ENCODE measurements around the gene ERICH2.
A peak's percentile ranks its signal among the peaks of the same experiment; 100 is the strongest.

ERICH2 gene

DNA sequence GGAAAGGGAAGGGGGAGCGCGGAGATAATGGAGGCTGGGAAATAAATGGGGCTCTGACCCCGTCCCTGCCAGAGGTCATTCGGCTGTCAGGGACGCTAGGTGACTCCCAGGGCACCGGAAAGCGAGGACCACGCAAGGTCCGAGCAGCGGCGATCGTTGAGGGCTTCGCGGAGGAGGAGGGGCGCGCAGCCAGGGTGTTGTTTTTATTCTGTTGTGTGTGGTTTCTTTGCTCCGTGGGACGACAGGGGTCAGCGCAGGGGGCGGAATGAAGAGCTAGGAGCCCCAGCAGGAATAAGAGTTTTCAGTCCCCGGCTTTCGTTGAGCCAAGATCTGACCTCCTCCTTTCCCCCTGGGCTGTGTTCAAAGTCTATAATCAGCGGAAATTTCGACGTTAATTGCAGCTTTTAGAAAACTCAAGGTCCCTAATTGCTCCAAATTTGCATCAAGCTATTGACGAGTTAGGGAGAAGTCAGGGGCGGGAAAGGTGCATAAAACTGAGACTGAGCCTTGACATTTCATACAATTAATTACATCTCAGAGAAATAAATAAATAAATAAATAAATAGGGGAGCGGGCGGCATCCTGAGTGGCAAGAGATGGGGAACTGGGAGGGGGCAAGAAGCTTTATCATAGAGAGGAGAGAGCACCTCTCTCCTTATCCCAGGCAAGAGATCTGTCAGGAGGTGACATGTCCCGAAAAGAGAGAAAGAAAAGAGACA lies 48.7 kb downstream of the ERICH2 start:
- H3K4me1 ChIP-seq (ENCODE audit: insufficient read depth, low read length, severe bottlenecking) = peaks cover 23% of the 10 kb centered on the region
- H3K9ac ChIP-seq (ENCODE audit: low read length) = no peak overlapping the region
- H3K79me2 ChIP-seq (ENCODE audit: insufficient read depth, low read length) = no peaks in the 10 kb centered on the region
- H3K4me2 ChIP-seq (ENCODE audit: low read length) = no peak overlapping the region
- no peak overlapping the region for H2AFZ ChIP-seq (ENCODE audit: low read length)
- TF ChIP-seq CTCF (IDR thresholded peaks at IDR 0.05; ENCODE audit: low read length) (no peak), EZH2 (IDR thresholded peaks at IDR 0.05; ENCODE audit: borderline replicate concordance, low read length) (no peak)
- H3K4me3 ChIP-seq (ENCODE audit: low read depth, low read length, poor library complexity, severe bottlenecking) = no peak overlapping the region
- H3K9me3 ChIP-seq (ENCODE audit: low read length) = no peaks in the 10 kb centered on the region
- no peaks in the 10 kb centered on the region for H3K36me3 ChIP-seq (ENCODE audit: insufficient read depth, low read length)
- H3F3A ChIP-seq (ENCODE audit: insufficient read depth, low read length) = no peaks in the 10 kb centered on the region
- H3K27me3 ChIP-seq (ENCODE audit: insufficient read depth, low read length) = no peaks in the 10 kb centered on the region
- H3K27ac ChIP-seq (ENCODE audit: low read depth, low read length, poor library complexity, severe bottlenecking) = no peak overlapping the region
- no peaks in the 10 kb centered on the region for H3K9me2 ChIP-seq (ENCODE audit: low read depth, low read length)
- H4K20me1 ChIP-seq (ENCODE audit: insufficient read depth, low read length) = no peaks in the 10 kb centered on the region

- H3K4me3 ChIP-seq (ENCODE audit: low read depth, low read length, poor library complexity, severe bottlenecking) = peak overlapping the region; percentile 16
- H3K79me2 ChIP-seq (ENCODE audit: insufficient read depth, low read length) = no peaks in the 10 kb centered on the region
- H3K9ac ChIP-seq (ENCODE audit: low read length) = no peak overlapping the region
- H3K27me3 ChIP-seq (ENCODE audit: insufficient read depth, low read length) = no peaks in the 10 kb centered on the region
- no peak overlapping the region for H3K27ac ChIP-seq (ENCODE audit: low read depth, low read length, poor library complexity, severe bottlenecking)
- H3K4me2 ChIP-seq (ENCODE audit: low read length) = peak overlapping the region; percentile 58; the same call in 1 of the 2 replicates
- H3K36me3 ChIP-seq (ENCODE audit: insufficient read depth, low read length) = no peaks in the 10 kb centered on the region
- no peaks in the 10 kb centered on the region for H3F3A ChIP-seq (ENCODE audit: insufficient read depth, low read length)
- H4K20me1 ChIP-seq (ENCODE audit: insufficient read depth, low read length) = no peaks in the 10 kb centered on the region
- H2AFZ ChIP-seq (ENCODE audit: low read length) = no peak overlapping the region
- no peak for TF ChIP-seq CTCF (IDR thresholded peaks at IDR 0.05; ENCODE audit: low read length)
- TF ChIP-seq EZH2 (IDR thresholded peaks at IDR 0.05; ENCODE audit: borderline replicate concordance, low read length) = no peak
- no peaks in the 10 kb centered on the region for H3K9me2 ChIP-seq (ENCODE audit: low read depth, low read length)
- no peaks in the 10 kb centered on the region for H3K9me3 ChIP-seq (ENCODE audit: low read length)
- H3K4me1 ChIP-seq (ENCODE audit: insufficient read depth, low read length, severe bottlenecking) = peaks cover 23% of the 10 kb centered on the region
Measured at GRCh38 chr2:170819680-170820664, 49.8 kb downstream of the ERICH2 start.

GRCh38 chr2:170820757-170821530 lies 50.8 kb downstream of the ERICH2 start:
- H3K9me3 ChIP-seq (ENCODE audit: low read length) = no peaks in the 10 kb centered on the region
- no peak overlapping the region for H2AFZ ChIP-seq (ENCODE audit: low read length)

More at GRCh38 chr2:170820757-170821530, 50.8 kb downstream of the ERICH2 start:
- no peaks in the 10 kb centered on the region for H3K9me2 ChIP-seq (ENCODE audit: low read depth, low read length)
- no peak overlapping the region for H3K9ac ChIP-seq (ENCODE audit: low read length)
- peak overlapping the region; percentile 16 for H3K4me3 ChIP-seq (ENCODE audit: low read depth, low read length, poor library complexity, severe bottlenecking)
- H3F3A ChIP-seq (ENCODE audit: insufficient read depth, low read length) = no peaks in the 10 kb centered on the region
- H3K36me3 ChIP-seq (ENCODE audit: insufficient read depth, low read length) = no peaks in the 10 kb centered on the region
- no peaks in the 10 kb centered on the region for H3K79me2 ChIP-seq (ENCODE audit: insufficient read depth, low read length)
- no peak overlapping the region for H3K27ac ChIP-seq (ENCODE audit: low read depth, low read length, poor library complexity, severe bottlenecking)
- no peaks in the 10 kb centered on the region for H4K20me1 ChIP-seq (ENCODE audit: insufficient read depth, low read length)
- TF ChIP-seq CTCF (IDR thresholded peaks at IDR 0.05; ENCODE audit: low read length) = no peak
- TF ChIP-seq EZH2 (IDR thresholded peaks at IDR 0.05; ENCODE audit: borderline replicate concordance, low read length) = no peak
- H3K27me3 ChIP-seq (ENCODE audit: insufficient read depth, low read length) = no peaks in the 10 kb centered on the region
- H3K4me2 ChIP-seq (ENCODE audit: low read length) = peak overlapping the region; percentile 58
- peaks cover 17% of the 10 kb centered on the region for H3K4me1 ChIP-seq (ENCODE audit: insufficient read depth, low read length, severe bottlenecking)
